H1 (cell line): Measurements from ENCODE around the gene SCRN3. TPM values are rescaled to one million over a fixed set of nuclear protein-coding genes. Genes with fewer than 3 reads are reported as not detected.

Experiments
- BRCA1 ChIP-seq: IDR thresholded peaks from 2 replicates; pipeline ENCODE4 v1.6.1; 2012; ENCODE audit warnings: low read depth, low read length, improper control_type of control experiment
- EZH2 ChIP-seq: fragments of 200-600 bp; sonication (generic); IDR thresholded peaks from 2 replicates; pipeline ENCODE4 v1.7.1; 2012; ENCODE audit warnings: low read depth, mild to moderate bottlenecking, moderate library complexity, low read length, inconsistent platforms; ENCODE audit not compliant: severe bottlenecking
- KDM4A ChIP-seq: IDR thresholded peaks from one replicate; pipeline ENCODE4 v1.7.1; 2012; ENCODE audit warnings: low read depth, mild to moderate bottlenecking, moderate library complexity, low read length, inconsistent platforms; ENCODE audit not compliant: severe bottlenecking
- RAD21 ChIP-seq, 2 experiments: IDR thresholded peaks in 1 of 2; conservative IDR thresholded peaks in 1 of 2; 2 replicates each; pipeline ENCODE4 v1.6.1; 2011; ENCODE audit warnings: low read depth in 2 of 2, low read length in 2 of 2, improper control_type of control experiment in 1 of 2, inconsistent platforms in 1 of 2, mild to moderate bottlenecking in 1 of 2, moderate library complexity in 1 of 2
- polyA plus RNA-seq, 7 experiments: library from polyadenylated mRNA; depleted of rRNA in 3 of 7; stranded (reverse) in 5 of 7; unstranded in 2 of 7; fragments of >200 nt in 5 of 7; fragments of 200-250 nt in 2 of 7; gene quantifications; 1 replicate in 5 of 7; 2 replicates in 1 of 7; 4 replicates in 1 of 7; pipeline versions ENCODE4 v1.2.1 to v1.2.3, GENCODE V29; 2011 to 2013; ENCODE audit warnings: missing spikeins in 2 of 7, mixed read lengths in 2 of 7
- total RNA-seq: library from RNA; stranded (reverse); fragmentation: NEBNext Ultra II Directional; extraction: Animal tissue kit (Norgen Biotek cat#: 25700); gene quantifications from 2 replicates; pipeline ENCODE4 v1.2.1, GENCODE V29; 2021

SCRN3 gene
- total and polyA plus RNA-seq, 2 of the 8 experiments (the other 6 are each of a cell fraction or from before 2014, with no cell fraction given) = 7.4 to 7.8 TPM

GRCh38 chr2:174400853-174401252 is 5.3 kb downstream of the SCRN3 start (continued):
- TF ChIP-seq KDM4A = no peak
- TF ChIP-seq RAD21 (IDR thresholded peaks at IDR 0.05 in 1 of 2, conservative IDR thresholded peaks at IDR 0.05 in 1 of 2; ENCODE audit: low read depth in 2 of 2, low read length in 2 of 2) = no peak
- no peak for TF ChIP-seq BRCA1
- TF ChIP-seq EZH2 = no peak
